Astrocyte (in vitro differentiated cells and primary cell): ENCODE results near the gene UBAC1. TPM values are rescaled to one million over a fixed set of nuclear protein-coding genes. Genes with fewer than 3 reads are reported as not detected.

Experiments
- DNase-seq: peaks from one replicate; pipeline ENCODE4 v3.0.0-alpha.2; 2010; ENCODE audit warnings: low read depth
- FAIRE-seq: peaks from 2 replicates; lab custom pipeline; 2011; peaks lifted over from hg19 to GRCh38; lab: Jason Lieb, UNC
- H2AFZ ChIP-seq: 2 replicates; pipeline ENCODE4 v1.6.0; 2012; ENCODE audit warnings: low read depth, low read length, inconsistent platforms
- H3K27ac ChIP-seq: 2 replicates; pipeline ENCODE4 v1.5.1; 2011; ENCODE audit warnings: low read depth, low read length, inconsistent platforms
- H3K27me3 ChIP-seq: 2 replicates; pipeline ENCODE4 v1.6.0; 2011; ENCODE audit warnings: low read length, inconsistent platforms; ENCODE audit not compliant: insufficient read depth
- H3K36me3 ChIP-seq: 2 replicates; pipeline ENCODE4 v1.5.1; 2011; ENCODE audit warnings: low read length, inconsistent platforms; ENCODE audit not compliant: insufficient read depth
- H3K4me1 ChIP-seq: 2 replicates; pipeline ENCODE4 v1.5.1; 2011; ENCODE audit warnings: low read length, inconsistent platforms; ENCODE audit not compliant: insufficient read depth
- H3K4me2 ChIP-seq: 2 replicates; pipeline ENCODE4 v1.6.0; 2012; ENCODE audit warnings: low read length, inconsistent platforms
- H3K4me3 ChIP-seq: 2 replicates; pipeline ENCODE4 v1.5.1; 2011; ENCODE audit warnings: low read depth, mild to moderate bottlenecking, low read length, inconsistent platforms; ENCODE audit not compliant: insufficient read depth
- H3K79me2 ChIP-seq: 2 replicates; pipeline ENCODE4 v1.6.0; 2012; ENCODE audit warnings: mild to moderate bottlenecking, low read length, inconsistent platforms; ENCODE audit not compliant: insufficient read depth
- H3K9ac ChIP-seq: 2 replicates; pipeline ENCODE4 v1.6.0; 2012; ENCODE audit warnings: mild to moderate bottlenecking, low read length, inconsistent platforms
- H3K9me3 ChIP-seq: 2 replicates; pipeline ENCODE4 v1.5.1; 2012; ENCODE audit warnings: low read depth, mild to moderate bottlenecking, low read length, inconsistent platforms; ENCODE audit not compliant: insufficient read depth
- H4K20me1 ChIP-seq: 2 replicates; pipeline ENCODE4 v1.6.0; 2012; ENCODE audit warnings: low read length, inconsistent platforms; ENCODE audit not compliant: insufficient read depth
- H3K27ac Mint-ChIP-seq: one replicate; pipeline ENCODE4 v1.8.0; 2021; ENCODE audit warnings: mild to moderate bottlenecking, mixed read lengths; ENCODE audit not compliant: unreplicated experiment
- H3K27me3 Mint-ChIP-seq: one replicate; pipeline ENCODE4 v1.8.0; 2021; ENCODE audit warnings: low read depth, mixed read lengths; ENCODE audit not compliant: unreplicated experiment
- H3K36me3 Mint-ChIP-seq: one replicate; pipeline ENCODE4 v1.8.0; 2021; ENCODE audit warnings: low read depth, mixed read lengths; ENCODE audit not compliant: unreplicated experiment
- H3K4me1 Mint-ChIP-seq: one replicate; pipeline ENCODE4 v1.8.0; 2021; ENCODE audit warnings: low read depth, mixed read lengths; ENCODE audit not compliant: unreplicated experiment
- H3K4me3 Mint-ChIP-seq: one replicate; pipeline ENCODE4 v1.8.0; 2021; ENCODE audit warnings: mild to moderate bottlenecking, moderate library complexity, mixed read lengths; ENCODE audit not compliant: unreplicated experiment
- H3K9me3 Mint-ChIP-seq: one replicate; pipeline ENCODE4 v1.8.0; 2021; ENCODE audit warnings: mild to moderate bottlenecking, mixed read lengths; ENCODE audit not compliant: unreplicated experiment
- CTCF ChIP-seq: IDR thresholded peaks from 2 replicates; pipeline ENCODE4 v1.5.1; 2011; ENCODE audit warnings: low read depth, mild to moderate bottlenecking, inconsistent platforms, low read length, moderate library complexity; ENCODE audit not compliant: insufficient read depth
- EZH2 ChIP-seq: IDR thresholded peaks from 2 replicates; pipeline ENCODE4 v1.6.1; 2012; ENCODE audit warnings: mild to moderate bottlenecking, low read length, inconsistent platforms; ENCODE audit not compliant: insufficient read depth
- total RNA-seq: library from RNA; stranded (reverse); gene quantifications from 2 replicates; pipeline ENCODE4 v1.2.1, GENCODE V29; 2021

UBAC1 gene
- total RNA-seq, 1 donor from 2014 or later = 31.8 TPM

DNA sequence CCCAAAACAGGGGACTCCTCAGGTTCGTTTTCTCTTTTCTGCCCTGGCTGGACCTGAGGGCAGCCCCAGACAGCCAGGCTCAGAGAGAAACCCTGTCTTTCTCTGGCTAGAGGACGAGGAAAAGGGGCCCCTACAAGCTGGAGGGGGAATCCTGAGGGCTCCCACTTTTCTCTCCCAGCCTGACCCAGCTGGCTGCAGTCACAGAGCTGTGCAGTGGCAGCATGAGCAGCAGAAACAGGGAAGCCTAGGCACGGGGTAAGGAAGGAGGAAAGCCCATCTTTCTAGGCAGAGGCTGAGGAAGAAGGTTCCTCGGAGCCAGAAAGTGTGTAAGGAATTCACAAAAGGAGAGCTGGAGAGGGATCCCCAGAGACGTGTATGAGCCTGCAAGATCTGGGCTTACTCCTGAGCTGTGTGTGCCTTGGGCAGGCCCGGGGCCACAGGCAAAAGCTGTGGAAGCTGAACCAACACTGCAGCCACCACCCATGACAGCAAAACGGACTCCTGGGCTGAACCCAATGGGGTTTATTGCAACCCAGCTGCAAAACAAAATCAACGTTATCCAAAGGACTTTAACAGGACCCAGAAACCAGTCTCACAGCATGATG lies 70.0 kb downstream of the UBAC1 start:
- no peak for FAIRE-seq
- Histone ChIP-seq H3K9me3 (no peaks in the 10 kb centered on the region), H3K27me3 (no peaks in the 10 kb centered on the region), H3K36me3 (no peaks in the 10 kb centered on the region), H2AFZ (no peak overlapping the region), H3K79me2 (peaks cover 99% of the 10 kb centered on the region), H3K4me3 (no peak overlapping the region), H4K20me1 (peaks cover 98% of the 10 kb centered on the region), H3K4me1 (peaks cover 20% of the 10 kb centered on the region), H3K4me2 (no peak overlapping the region), H3K27ac (no peak overlapping the region), H3K9ac (no peak overlapping the region)
- peaks cover 2% of the 10 kb centered on the region for H3K9me3 Mint-ChIP-seq
- no peaks in the 10 kb centered on the region for H3K27me3 Mint-ChIP-seq
- no peak for DNase-seq
- H3K4me3 Mint-ChIP-seq = no peak overlapping the region
- H3K4me1 Mint-ChIP-seq = peaks cover 31% of the 10 kb centered on the region
- no peak overlapping the region for H3K27ac Mint-ChIP-seq
- peaks cover 14% of the 10 kb centered on the region for H3K36me3 Mint-ChIP-seq
- no peak for TF ChIP-seq CTCF
- TF ChIP-seq EZH2 = no peak

- peaks cover 38% of the 10 kb centered on the region for H3K4me1 Mint-ChIP-seq
- DNase-seq (no peak), FAIRE-seq (no peak)
- H3K9me3 Mint-ChIP-seq = peaks cover 2% of the 10 kb centered on the region
- no peak overlapping the region for H3K4me3 ChIP-seq
- H4K20me1 ChIP-seq = peaks cover 99% of the 10 kb centered on the region
- no peak overlapping the region for H2AFZ ChIP-seq
- peaks cover 28% of the 10 kb centered on the region for H3K4me1 ChIP-seq
- H3K27ac ChIP-seq = no peak overlapping the region
- no peaks in the 10 kb centered on the region for H3K9me3 ChIP-seq
- no peaks in the 10 kb centered on the region for H3K36me3 ChIP-seq
- H3K27ac Mint-ChIP-seq = no peak overlapping the region
- H3K4me3 Mint-ChIP-seq = no peak overlapping the region
- no peaks in the 10 kb centered on the region for H3K27me3 Mint-ChIP-seq
- TF ChIP-seq CTCF = no peak
- TF ChIP-seq EZH2 = no peak
- peaks cover 99% of the 10 kb centered on the region for H3K79me2 ChIP-seq
- no peak overlapping the region for H3K4me2 ChIP-seq
- H3K27me3 ChIP-seq = no peaks in the 10 kb centered on the region
- no peak overlapping the region for H3K9ac ChIP-seq
- H3K36me3 Mint-ChIP-seq = peaks cover 14% of the 10 kb centered on the region
Observed at GRCh38 chr9:135890190-135891026, 70.8 kb downstream of the UBAC1 start.
